ENCODE data around the gene SNAPC4. TPM values are rescaled to one million over a fixed set of nuclear protein-coding genes. Genes with fewer than 3 reads are reported as not detected.
"Not testable (repeated sequence)": the region's sequence is repeated elsewhere in the genome, so short reads cannot be mapped to it uniquely, and the experiment has no call there.

SNAPC4 gene
- polyA plus RNA-seq, 1 donor, result 13.6 TPM

DNA sequence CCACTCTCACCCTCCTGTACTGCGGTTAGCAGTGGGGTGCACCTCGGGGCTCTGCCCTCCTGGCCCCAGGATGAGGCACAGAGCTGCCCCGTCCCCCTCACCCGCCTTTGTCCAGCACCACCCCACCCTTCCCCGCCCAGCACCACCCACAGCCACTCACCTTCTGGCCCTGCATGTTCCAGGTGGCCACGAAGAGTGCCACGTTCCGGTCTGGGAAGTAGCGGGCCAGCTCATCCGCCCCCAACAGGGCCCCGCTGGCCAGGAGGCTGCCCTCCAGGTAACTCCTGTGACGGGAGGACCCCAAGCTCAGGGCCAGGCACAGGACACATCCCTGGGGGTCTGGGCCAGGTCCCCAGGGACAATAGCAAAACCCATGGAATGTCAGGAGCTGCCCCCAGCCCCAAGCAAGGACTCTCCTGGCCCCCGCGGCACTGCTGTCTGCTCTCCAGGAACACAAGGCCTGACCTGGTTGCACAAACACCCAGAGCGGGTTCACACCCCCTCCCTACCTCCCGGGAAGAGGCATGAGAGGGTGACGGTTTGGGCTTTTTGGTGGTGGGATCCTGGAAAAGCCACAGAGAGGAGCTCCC is 34.7 kb upstream of the SNAPC4 start:
- no peak for DNase-seq

GRCh38 chr9:136433849-136434579 is 34.0 kb upstream of the SNAPC4 start:
- no peak for DNase-seq

DNA sequence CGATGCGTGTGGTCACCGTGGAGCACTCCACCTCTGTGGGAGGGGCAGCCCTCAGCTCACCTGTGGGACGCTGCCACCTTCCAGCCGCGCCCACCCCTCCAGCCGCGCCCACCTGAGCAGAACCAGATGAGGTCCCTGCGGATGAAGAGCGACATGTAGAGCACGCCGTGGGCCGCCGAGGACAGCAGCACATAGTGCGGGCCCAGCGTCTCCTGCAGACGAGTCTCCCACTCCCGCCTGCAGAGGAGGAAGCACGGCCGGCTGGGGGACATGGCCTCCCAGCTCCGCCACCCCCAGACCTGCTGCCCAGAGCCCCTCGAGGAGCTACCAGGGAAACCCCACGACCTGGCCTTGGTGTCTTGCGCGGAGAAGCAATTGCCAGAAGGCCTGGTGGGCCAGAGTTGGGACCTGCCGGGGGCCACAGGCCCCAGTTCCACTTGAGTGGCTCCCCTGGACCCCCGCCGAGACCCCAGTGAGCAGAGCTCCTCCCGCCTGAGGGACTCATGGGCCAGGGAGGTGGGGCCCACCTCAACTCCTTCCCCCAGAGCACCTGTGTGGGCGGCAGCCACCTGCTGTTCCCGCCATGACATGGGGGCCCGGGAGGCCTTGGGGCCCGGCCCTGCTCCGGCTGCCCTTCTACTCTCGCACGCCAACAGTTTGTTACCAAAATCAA is 33.2 kb upstream of the SNAPC4 start:
- no peak for DNase-seq

DNA sequence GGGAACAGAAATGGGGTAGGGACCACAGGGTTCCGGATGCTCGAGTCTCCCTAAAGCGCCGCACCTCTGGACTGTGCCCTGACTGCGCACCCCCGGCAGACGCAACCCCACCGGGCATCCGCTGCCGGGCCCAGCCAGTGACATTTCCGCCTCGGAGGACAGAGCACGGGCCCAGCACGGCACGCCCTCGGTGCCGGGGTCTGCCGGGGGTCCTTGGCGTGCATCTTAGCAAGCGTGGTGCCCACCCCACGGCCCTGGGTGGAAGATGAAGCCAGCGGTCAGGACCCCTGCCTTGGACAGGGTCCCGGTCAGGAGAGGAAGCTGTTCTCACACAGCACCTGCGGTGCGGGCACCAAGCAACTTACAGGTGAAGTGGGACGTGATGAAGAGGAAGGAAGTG is 32.6 kb upstream of the SNAPC4 start:
- no peak for DNase-seq

GRCh38 chr9:136431782-136432350 is 31.9 kb upstream of the SNAPC4 start:
- no peak for DNase-seq

- DNase-seq, result no peak
Observed at GRCh38 chr9:136430588-136431234, 30.7 kb upstream of the SNAPC4 start.

- DNase-seq, result no peak
Observed at GRCh38 chr9:136429683-136430491, 29.9 kb upstream of the SNAPC4 start.

DNA sequence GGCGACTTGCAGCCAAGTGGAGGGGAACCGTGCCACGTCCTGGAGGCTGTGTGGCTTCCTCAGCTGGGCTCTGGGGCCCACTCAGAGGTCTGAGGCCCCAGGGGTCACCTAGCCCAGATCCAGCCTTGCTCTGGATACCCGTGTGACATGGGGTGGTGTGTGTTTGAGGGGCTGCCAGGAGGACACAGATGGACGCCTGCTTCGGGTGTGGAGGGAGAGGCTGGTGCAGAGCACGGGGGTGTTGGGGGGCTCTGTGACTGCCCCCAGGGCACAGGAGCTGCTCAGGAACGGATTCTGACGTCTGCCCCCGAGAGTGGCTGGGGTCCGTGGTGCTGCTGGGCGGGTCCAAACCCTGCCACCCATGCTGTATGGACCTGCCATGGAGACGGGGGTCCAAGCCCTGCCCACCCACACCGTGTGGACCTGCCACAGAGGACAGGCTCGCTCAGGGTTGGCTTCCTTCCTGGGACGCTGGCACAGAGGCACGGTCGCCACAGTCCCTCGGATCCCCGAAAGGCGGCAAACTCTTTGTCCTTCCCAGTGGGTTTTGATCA is 29.2 kb upstream of the SNAPC4 start:
- no peak for DNase-seq

- no peak for DNase-seq
Observed at GRCh38 chr9:136426787-136427186, 26.8 kb upstream of the SNAPC4 start.

DNA sequence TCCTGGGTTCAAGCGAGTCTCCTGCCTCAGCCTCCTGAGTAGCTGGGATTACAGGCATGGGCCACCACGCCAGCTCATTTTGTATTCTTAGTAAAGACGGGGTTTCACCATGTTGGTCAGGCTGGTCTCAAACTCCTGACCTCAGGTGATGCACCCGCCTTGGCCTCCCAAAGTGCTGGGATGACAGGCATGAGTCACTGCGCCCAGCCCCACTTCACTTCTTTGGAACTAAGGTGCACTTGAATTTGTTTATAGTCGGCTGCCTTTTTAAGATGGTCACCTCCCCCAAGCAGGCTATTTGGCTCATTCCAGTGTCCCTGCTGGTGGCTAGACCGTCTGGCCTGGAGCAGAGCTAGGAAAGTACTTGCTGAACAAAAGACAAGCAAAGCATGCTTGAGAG is 25.4 kb upstream of the SNAPC4 start:
- not testable (repeated sequence) for DNase-seq

DNA sequence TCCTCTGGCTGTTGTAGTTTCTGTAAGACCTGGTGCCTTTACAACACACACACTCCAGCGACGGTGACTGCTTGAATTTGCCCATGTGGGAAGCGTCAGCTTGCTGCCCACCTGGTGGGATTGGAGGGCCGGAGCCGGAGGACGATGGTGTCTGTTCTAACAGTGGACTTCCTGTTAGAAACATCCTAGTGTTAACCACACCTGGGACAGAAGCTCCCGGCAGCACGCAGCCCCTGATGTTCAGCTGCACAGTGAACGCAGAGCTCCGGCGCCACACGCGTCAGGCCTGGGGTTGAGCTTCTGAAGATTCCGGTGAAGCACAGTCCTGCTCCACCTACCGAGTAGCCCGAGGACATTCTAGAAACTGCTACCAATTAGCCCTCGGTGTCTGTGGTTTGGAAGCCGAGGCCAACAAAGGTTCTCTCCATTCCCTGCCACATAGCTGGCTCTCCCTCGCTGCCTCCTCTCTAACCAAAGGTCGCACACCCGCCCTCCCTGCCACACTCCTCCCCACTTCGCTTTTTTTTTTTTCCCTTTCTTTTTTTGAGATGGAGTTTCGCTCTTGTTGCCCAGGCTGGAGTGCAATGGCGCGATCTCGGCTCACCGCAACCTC is 24.9 kb upstream of the SNAPC4 start:
- DNase-seq, result no peak

DNA sequence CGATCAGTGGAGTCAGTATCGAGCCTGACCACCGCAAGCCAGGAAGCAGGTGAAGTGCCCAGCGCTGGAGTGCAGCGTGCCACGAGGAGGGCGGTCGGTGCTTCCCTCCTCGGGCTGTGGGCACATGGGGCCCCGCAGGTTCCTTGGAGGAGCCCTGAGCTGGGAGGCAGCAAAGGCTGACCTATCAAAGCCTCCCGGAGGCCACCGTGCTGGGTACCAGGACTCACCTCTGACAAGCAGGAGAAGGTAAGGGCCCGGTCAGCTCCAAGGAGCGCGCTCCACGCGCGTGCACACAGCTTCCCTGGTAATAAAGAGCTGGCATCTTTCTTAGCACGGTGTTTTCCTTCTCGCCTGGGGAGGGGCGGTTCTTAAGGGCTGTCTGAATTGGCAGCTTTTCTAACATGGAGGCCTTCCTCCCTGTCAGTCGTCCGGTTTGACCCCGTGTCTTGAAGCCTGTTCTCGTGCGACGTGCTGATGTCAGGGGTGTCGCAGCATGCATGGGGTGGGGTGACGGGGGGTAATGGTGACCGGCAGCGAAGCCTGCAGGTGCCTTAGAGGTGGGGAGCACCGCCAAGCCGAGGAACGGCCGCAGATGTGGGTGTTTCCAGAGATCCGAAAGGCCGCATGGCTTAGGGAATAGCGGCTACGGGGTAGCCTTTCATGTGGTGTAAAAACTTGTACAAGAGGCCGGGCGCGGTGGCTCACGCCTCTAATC is 23.6 kb upstream of the SNAPC4 start:
- DNase-seq, result no peak

DNA sequence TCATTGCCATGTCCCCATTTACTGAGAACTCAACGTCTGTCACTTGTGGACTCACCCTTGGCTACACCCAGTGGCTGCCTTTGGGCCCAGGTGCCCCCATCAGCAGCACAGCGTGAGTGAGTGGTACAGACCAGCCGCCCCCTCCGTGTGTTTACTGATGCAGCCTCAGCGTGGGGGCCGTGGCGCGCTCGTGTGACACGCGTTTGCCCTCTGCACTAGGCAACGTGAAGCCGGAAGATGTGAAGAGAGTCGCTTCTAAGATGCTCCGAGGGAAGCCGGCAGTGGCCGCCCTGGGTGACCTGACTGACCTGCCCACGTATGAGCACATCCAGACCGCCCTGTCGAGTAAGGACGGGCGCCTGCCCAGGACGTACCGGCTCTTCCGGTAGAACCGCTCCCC is 22.9 kb upstream of the SNAPC4 start:
- no peak for DNase-seq

GRCh38 chr9:136421791-136422190 is 21.8 kb upstream of the SNAPC4 start:
- DNase-seq, result no peak

DNA sequence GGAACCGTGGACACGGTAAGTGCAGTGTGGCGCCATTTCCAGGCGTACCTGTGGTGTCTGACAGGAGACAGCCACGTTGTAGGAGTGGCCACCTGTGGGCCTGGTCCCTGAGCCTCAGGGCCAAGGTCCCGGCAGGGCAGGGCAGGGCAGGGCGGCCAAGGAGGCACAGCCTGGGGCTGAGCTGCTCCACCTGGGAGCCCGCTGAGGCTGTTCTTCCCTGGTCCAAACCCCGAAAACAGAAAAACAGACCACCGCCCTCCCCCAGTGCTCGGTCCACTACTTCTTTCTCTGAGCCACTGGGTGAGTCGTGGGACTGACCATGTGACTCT is 19.1 kb upstream of the SNAPC4 start:
- DNase-seq, result no peak

- no peak for DNase-seq
Observed at GRCh38 chr9:136418182-136419091, 18.5 kb upstream of the SNAPC4 start.

DNA sequence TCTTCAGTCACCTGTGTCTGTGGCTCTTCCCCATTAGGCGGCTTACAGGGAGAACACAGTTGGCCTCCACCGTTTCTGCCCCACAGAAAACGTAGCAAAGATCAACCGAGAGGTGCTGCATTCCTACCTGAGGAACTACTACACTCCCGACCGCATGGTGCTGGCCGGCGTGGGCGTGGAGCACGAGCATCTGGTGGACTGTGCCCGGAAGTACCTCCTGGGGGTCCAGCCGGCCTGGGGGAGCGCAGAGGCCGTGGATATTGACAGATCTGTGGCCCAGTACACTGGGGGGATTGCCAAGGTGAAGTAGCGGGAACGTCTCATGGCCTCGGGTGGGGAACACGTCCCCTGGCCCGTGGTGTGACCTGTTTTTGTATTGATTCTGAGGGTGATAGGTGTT is 16.9 kb upstream of the SNAPC4 start:
- DNase-seq, result no peak

DNA sequence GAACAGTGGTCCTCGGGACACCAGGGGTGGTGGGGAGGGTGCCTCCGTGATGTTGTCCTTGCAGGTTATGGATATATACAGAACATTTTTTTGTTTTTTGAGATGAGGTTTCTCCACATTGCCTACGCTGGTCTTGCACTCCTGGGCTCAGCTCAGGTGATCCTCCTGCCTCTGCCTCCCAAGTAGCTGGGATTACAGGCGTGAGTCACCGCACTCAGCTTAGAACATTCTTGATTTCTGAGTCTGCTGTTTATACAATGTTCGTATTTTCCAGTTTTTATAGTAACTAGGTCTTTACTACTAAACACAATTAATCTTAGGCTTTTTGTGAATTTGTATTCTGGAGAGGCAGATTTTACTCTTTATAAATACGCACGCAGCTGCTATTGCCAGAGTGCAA is 16.5 kb upstream of the SNAPC4 start:
- DNase-seq, result no peak

GRCh38 chr9:136412962-136413361 is 13.0 kb upstream of the SNAPC4 start:
- DNase-seq, result no peak

Measured in left kidney (tissue), 2 donors.